Cardiac septum (tissue), 1 donor: ENCODE data around the gene VWA3B. TPM values are rescaled to one million over a fixed set of nuclear protein-coding genes. Genes with fewer than 3 reads are reported as not detected.
A peak's percentile ranks its signal among the peaks of the same experiment; 100 is the strongest.
"Not testable (repeated sequence)": the region's sequence is repeated elsewhere in the genome, so short reads cannot be mapped to it uniquely, and the experiment has no call there.

ENCODE experiments used
- DNase-seq: peaks from one replicate; pipeline ENCODE4 v3.0.0-alpha.2; 2020; ENCODE audit warnings: low spot score
- intact Hi-C: fragments of 100-400 bp; cut with DNase I; formaldehyde crosslinking; loops from one replicate; pipeline ENCODE4 v1.14.0; 2022
- total RNA-seq: library from RNA; stranded (reverse); fragmentation: NEBNext Ultra II Directional; extraction: Animal tissue kit (Norgen Biotek cat#: 25700); gene quantifications from one replicate; pipeline ENCODE4 v1.2.1, GENCODE V29; 2021
- donor health status: DM: no; HTN: no; CAD: no.

Gene VWA3B
- total RNA-seq, 1 donor from 2014 or later: 0.51 TPM

GRCh38 chr2:98127229-98127989 lies 40.4 kb downstream of the VWA3B start:
- no peak for DNase-seq
- intact Hi-C loops: no loop called here

- intact Hi-C loops: no loop called here
- no peak for DNase-seq
Observed at GRCh38 chr2:98128556-98129109, 41.7 kb downstream of the VWA3B start.

DNA sequence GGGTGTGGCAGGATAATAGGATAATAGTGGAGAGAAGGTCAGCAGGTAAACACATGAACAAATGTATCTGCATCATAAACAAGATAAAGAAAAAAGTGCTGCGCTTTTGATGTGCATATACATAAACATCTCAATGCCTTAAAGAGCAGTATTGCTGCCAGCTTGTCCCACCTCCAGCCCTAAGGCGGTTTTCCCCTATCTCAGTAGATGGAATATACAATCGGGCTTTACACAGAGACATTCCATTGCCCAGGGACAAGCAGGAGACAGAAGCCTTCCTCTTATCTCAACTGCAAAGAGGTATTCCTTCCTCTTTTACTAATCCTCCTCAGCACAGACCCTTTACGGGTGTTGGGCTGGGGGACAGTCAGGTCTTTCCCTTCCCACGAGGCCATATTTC lies 43.1 kb downstream of the VWA3B start:
- intact Hi-C loops, DNase-seq: not testable (repeated sequence)

DNA sequence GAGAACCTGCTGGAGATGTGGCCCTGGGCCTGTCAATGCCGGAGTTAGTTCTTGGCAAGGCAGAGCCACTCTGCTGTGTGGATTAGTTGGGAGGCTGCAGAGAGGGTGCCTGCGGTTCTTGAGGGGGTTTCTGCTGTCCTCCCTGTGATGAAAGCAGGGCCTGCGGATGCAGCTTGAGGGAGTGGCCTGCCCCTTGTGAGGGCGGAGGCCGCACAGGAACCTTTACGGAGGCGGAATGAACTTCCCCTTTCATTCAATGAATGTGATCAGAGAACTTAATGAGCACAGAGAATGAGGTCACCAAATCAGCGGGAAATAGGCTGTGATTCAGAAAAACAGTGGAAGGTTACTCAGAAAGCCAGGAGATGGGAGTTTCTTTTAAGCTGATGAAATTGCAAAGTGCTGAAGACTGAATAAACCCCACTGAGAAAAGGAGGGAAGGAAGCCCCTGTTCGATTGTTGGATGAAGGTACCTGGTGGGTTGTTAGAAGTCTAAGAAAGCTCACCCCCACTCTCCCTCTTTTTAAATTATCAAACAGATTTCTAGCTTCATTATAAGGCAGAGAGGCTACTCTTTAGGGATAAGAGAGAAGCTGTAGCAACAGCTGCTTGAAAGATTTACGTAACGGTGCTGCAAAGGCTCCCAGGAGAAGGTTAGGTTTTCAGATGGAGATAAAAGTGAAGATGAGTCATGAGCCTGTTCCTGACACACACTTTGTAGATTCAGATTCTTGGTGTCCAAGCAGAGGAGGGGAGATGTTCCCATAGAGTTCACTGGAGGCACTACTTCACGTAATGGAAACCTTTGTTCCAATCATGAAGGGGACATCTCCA lies 47.4 kb downstream of the VWA3B start:
- intact Hi-C loops: no loop called here
- no peak for DNase-seq

DNA sequence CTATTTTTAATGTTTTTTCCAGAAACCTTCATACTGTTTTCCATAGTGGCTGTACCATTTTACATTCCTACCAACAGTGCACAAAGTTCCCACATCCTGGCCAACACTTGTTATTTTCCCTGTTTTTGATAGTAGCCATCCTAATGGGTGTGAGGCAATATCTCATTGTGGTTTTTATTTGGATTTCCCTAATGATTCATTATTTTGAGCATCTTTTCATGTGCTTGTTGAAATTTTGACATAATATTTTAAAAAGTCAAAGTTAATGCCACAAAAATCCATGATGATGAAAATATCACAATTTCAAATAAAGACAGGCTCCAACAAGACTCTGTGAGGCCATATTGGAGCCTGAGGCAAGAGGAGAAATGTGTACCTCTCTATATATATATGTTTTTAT lies 50.2 kb downstream of the VWA3B start:
- intact Hi-C loops: no loop called here
- DNase-seq: no peak

- DNase-seq, intact Hi-C loops: not testable (repeated sequence)
Observed at GRCh38 chr2:98138978-98139377, 52.0 kb downstream of the VWA3B start.

- intact Hi-C loops: no loop called here
Observed at GRCh38 chr2:98140210-98140609, 53.2 kb downstream of the VWA3B start.

DNA sequence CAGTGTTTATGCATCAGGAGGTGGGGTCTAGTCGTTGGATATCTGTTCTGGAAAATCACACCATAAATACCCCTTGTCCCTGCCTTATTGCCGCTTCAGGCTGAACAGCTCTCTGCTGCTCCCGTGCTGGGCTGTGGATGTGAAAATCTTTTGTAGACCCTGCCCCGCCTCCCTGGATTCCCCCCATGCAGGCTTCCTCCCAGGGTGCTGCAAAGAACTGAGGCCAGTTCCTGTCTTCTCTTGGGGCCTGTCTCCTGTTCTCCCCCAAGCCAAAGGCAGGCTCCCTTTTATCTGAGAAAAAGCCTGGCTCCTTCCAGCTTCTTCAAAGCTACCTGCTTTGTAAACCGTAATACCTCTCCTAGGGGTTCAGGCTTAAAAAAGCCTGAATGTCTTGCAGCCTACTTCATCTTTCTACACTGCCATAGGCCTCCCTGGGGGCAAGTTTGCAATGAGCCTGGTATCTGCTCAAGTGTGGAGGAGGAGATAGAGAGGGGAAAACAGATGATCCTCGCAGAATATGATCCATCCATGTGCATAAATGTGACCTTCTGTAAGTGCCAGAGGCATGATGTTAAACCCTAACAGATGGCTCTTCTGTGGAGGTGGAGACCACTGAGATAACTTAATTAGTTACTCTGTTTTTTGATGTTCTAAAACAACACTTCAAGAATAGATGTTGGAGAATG lies 55.3 kb downstream of the VWA3B start:
- DNase-seq: no peak
- intact Hi-C loops: no loop called here

More at GRCh38 chr2:98140210-98140609, 53.2 kb downstream of the VWA3B start:
- DNase-seq: peak; percentile 82

GRCh38 chr2:98145070-98145469 lies 58.1 kb downstream of the VWA3B start:
- intact Hi-C loops: no loop called here
- DNase-seq: no peak

DNA sequence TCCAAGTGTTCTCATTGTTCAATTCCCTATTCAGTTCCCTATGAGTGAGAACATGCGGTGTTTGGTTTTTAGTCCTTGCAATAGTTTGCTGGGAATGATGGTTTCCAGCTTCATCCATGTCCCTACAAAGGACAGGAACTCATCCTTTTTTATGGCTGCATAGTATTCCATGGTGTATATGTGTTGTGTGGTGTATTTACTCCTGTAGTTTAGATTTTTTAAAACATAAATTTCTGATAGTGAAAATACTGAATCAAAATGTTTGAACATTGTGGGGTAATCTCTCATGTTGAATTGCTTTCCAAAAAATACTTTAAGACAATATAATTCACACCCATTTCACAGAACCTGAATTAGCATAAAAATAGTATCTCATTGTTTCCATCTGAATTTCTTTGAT lies 60.9 kb downstream of the VWA3B start:
- DNase-seq, intact Hi-C loops: not testable (repeated sequence)

DNA sequence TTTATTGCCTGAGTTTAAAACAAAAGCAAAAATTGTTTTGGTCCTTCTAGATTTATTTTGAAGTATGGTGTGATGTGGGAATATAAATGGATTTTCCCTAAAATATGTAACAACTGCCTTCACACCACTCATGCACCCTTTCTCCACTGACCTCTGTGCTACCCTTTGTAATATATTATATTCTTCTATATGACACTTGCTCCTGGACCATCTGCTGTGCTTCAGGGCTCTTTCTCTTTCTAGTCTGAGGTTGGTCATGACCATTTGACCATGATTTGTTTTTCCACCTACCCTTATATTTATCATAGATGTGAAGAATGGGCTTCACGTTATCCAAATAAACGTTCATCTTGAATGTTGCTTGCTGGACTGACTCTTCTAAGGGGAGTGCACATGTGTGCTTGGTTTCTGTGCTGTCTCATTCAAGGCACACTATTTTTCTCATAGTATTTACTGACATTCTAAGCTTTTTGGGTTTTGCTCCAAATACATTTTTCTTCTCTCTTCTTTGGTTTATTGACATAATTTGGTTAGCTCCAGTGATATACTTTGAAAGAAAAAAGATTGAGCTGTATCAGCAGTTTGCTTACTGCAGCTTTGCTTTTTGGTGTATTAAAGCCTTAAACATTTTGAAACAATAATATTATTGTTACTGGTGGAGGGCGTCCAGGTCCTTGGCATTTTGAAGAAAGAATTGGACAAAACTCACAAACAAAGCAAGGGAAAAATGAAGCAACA lies 61.8 kb downstream of the VWA3B start:
- DNase-seq: no peak
- intact Hi-C loops: no loop called here

- intact Hi-C loops: no loop called here
- peak; percentile 63 for DNase-seq
Observed at GRCh38 chr2:98149333-98149697, 62.3 kb downstream of the VWA3B start.

DNA sequence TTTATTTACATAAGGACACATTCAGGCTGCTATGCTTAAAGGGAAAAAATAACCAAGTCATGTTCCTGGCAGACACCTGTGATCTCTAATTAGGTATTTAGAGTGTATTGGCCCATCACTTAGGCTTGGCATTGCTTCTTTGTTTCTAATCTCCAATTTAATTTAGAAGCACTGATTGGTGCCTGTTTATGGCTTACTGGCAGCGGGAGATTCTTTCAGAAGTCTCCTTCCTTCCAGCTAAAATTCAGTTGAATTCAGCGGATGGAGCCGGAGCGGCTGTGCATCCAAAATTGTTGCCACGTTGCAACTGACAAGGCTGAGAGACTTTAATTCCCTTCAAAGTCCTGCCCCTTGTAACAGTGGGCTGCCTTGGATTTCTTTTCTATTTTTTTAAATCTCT lies 66.5 kb downstream of the VWA3B start:
- intact Hi-C loops: no loop called here
- no peak for DNase-seq

DNA sequence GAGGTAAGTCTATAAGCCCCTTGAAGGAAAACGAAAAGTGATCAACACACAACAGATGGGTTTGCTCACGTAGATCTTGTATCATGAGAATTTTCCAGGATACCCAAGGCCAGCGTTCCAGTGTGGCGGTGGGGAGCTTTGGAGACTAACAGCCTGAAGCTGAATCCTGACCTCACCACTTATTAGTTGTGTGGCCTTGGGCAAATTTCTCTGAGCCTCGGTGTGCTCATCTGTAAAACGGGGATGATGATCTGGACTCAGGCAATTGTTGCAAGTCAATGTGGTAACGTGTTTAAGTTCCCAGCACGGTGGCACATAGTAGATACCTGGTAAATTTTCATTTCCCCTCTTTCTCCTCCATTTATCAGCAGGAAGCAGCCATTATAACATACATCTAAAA lies 68.3 kb downstream of the VWA3B start:
- intact Hi-C loops: no loop called here
- DNase-seq: no peak

GRCh38 chr2:98155716-98156115 lies 68.7 kb downstream of the VWA3B start:
- intact Hi-C loops: no loop called here
- DNase-seq: no peak

DNA sequence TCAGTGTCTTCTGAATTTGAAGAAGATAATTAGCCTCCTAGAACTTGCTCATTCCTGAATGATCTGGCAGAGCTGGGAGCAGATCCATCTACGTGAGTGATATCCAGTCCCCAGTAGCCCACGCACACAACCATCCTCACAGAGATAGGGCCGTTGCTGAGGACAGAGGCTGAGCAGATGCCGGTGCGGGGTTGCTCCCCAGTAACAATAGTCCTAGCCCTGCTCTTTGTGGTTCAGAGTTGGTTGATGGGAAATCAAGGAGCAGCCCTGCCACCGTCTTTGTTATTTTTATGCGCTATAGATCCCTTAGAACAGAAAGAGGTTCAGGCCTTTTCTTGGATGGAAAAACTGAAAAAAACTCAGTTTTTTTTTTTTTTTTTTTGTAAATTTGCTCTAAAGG lies 69.3 kb downstream of the VWA3B start:
- intact Hi-C loops: no loop called here
- no peak for DNase-seq

- intact Hi-C loops: no loop called here
- no peak for DNase-seq
Observed at GRCh38 chr2:98157557-98157956, 70.6 kb downstream of the VWA3B start.

GRCh38 chr2:98158305-98158704 lies 71.3 kb downstream of the VWA3B start:
- intact Hi-C loops: no loop called here
- DNase-seq: no peak

- intact Hi-C loops: loop anchor here (5.0 to 10.0 kb wide), 2 partner anchors 166 to 293 kb away; partner anchors contain the start of gene TMEM131
- DNase-seq: no peak
Observed at GRCh38 chr2:98160554-98160953, 73.6 kb downstream of the VWA3B start.
